ENCODE measurements around the gene ARMC2. TPM values are rescaled to one million over a fixed set of nuclear protein-coding genes. Genes with fewer than 3 reads are reported as not detected.

The ARMC2 gene, protein sequence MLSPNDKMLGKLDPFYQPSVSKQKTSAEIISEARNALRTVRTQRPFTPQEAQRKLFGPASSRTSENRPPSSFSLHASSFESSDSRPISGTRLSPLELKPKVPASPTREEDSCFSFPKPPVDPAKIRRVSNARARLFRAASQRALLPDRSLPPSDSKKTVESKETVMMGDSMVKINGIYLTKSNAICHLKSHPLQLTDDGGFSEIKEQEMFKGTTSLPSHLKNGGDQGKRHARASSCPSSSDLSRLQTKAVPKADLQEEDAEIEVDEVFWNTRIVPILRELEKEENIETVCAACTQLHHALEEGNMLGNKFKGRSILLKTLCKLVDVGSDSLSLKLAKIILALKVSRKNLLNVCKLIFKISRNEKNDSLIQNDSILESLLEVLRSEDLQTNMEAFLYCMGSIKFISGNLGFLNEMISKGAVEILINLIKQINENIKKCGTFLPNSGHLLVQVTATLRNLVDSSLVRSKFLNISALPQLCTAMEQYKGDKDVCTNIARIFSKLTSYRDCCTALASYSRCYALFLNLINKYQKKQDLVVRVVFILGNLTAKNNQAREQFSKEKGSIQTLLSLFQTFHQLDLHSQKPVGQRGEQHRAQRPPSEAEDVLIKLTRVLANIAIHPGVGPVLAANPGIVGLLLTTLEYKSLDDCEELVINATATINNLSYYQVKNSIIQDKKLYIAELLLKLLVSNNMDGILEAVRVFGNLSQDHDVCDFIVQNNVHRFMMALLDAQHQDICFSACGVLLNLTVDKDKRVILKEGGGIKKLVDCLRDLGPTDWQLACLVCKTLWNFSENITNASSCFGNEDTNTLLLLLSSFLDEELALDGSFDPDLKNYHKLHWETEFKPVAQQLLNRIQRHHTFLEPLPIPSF
- total RNA-seq, result 2.4 TPM

DNA sequence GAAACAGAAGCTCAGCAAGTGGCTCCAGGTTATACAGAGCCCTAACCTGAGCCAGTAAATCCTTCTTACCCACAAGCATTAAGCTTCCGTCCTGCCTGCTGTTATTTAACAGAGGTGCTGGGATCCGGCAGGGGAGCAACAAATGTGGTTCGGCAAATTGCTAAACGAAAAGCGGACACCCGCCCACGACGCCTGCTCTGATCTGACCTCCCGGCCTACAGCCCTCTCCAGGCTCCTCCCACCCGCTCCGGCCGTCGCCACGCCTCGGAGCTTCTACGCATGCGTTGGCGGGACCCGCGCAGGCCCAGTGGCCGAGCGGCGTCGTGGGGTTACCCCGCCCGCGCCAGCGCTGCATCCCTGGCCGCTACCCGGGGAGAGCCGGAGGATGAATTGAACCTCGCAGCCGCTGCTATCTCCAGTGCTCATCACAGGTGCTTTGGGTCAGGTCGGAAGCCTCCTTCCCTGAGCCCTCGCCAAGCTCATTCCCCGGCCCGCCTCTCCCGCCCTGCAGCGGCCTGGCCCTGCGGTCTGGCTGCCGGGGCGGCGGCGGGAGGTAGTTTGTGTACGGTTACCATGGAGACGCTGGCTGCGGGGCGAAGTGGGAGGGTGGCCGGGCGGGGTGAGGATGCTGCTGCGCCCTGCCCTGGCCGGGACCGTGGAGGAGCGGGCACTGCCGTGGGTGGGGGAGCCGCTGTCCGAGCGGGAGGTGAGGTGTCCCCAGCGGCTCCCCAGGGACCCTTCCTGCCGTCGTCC, at the start of gene ARMC2:
ARMC2 (plus strand) TSS at position 307 of the 753 bp plus-strand sequence. CDS start 5,846 bp downstream, outside the sequence.
- Histone ChIP-seq H3K4me1 (ENCODE audit: insufficient read depth, low read length) (peaks cover 43% of the 10 kb centered on the region), H3K4me3 (ENCODE audit: low read length) (peak within 1 kb of the TSS; percentile 65), H3K9me3 (ENCODE audit: low read depth, low read length) (no peaks in the 10 kb centered on the region), H3K27me3 (ENCODE audit: insufficient read depth, low read length) (no peaks in the 10 kb centered on the region)

DNA sequence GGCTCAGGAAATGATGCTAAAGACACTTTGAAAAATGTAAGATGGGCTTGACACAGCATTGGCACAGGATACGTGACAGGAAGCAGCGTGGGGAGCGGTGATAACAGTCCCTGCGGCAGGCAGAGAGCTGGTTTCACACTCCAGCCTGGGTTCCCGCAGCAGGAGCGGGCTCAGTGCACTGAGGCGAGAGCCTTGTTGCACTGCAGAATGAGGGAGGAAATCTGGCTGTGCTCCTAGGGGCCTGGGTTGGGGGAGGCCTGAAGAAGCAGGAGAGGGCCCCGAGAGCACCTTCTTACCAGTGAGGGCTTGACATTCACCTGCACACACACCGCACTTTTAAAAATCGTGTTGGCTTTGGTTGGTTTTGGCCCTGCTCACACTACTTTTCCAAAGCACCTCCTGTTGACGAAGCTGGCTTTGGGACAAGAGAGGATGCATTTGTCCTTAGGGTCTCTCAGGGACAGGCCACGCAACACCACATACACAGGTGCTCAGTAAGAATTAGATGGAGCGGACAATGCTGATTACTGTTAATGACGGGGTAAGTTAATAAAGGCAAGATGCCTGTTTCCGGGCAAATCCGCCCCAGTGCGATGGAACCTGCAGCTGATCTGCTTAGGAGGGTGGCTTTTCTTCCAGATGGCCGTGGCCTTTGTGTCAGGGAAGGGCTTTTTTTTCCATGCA, 49.4 kb upstream of the ARMC2 start:
- peaks cover 33% of the 10 kb centered on the region for H3K4me1 ChIP-seq (ENCODE audit: insufficient read depth, low read length)
- no peaks in the 10 kb centered on the region for H3K9me3 ChIP-seq (ENCODE audit: low read depth, low read length)
- no peak overlapping the region for H3K4me3 ChIP-seq (ENCODE audit: low read length)
- no peaks in the 10 kb centered on the region for H3K27me3 ChIP-seq (ENCODE audit: insufficient read depth, low read length)

DNA sequence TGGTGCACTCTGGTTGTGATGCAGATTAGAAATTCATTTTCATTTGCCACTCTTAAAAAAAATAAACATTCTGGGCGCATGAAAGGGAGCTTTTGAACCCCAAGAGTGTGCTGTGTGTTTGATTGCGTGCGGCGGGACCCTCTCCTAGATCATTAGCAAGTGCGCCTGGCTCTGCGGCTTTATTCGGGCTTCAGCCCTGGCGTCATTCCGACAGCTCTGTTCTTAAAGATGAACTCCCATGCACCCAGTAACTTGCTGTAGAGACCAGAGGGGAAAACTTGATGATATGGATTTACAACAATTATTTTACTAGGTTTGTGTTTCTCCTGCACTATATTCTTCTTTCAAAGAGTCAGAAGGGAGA, 48.9 kb upstream of the ARMC2 start:
- Histone ChIP-seq H3K4me1 (ENCODE audit: insufficient read depth, low read length) (peaks cover 33% of the 10 kb centered on the region), H3K27me3 (ENCODE audit: insufficient read depth, low read length) (no peaks in the 10 kb centered on the region), H3K9me3 (ENCODE audit: low read depth, low read length) (no peaks in the 10 kb centered on the region), H3K4me3 (ENCODE audit: low read length) (no peak overlapping the region)

DNA sequence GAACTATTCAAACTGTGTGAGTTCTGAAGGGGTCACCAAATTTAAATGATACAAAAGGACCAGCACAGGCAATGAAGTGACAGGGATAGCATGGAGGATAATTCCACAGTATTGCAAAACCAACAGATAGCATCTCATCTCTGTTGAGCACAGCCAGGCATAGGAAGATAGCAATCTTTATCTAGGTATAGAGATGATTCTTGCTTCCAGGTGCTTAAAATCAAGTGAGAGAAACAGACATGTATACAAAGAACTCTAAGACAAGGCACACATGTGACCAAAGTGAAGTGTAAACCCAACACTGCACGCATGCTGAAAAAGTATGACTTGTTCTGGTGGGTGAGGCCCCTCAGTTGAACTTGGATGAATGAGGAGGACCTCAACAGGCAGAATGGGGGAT, 48.4 kb upstream of the ARMC2 start:
- Histone ChIP-seq H3K9me3 (ENCODE audit: low read depth, low read length) (no peaks in the 10 kb centered on the region), H3K27me3 (ENCODE audit: insufficient read depth, low read length) (no peaks in the 10 kb centered on the region), H3K4me1 (ENCODE audit: insufficient read depth, low read length) (peaks cover 33% of the 10 kb centered on the region), H3K4me3 (ENCODE audit: low read length) (no peak overlapping the region)

DNA sequence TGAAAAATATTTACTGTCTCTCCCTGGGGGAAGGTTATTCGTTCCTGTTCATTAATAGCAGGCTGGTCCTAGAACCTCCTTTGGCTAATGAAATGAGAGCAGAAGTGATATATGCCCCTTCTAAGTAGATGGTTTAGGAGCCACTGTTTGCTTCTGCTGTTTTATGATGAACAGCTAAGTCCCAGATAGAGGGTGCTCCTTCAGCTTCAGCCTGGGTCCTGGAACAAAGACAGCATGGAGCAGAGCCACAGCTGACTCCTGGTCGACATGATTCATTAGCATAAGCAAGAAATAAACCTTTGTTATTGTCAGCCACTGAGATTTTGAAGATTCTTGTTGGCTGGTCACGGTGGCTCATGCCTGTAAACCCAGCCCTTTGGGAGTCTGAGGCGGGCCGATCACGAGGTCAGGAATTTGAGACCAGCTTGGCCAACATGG, 47.8 kb upstream of the ARMC2 start:
- Histone ChIP-seq H3K4me3 (ENCODE audit: low read length) (no peak overlapping the region), H3K27me3 (ENCODE audit: insufficient read depth, low read length) (no peaks in the 10 kb centered on the region), H3K9me3 (ENCODE audit: low read depth, low read length) (no peaks in the 10 kb centered on the region)

DNA sequence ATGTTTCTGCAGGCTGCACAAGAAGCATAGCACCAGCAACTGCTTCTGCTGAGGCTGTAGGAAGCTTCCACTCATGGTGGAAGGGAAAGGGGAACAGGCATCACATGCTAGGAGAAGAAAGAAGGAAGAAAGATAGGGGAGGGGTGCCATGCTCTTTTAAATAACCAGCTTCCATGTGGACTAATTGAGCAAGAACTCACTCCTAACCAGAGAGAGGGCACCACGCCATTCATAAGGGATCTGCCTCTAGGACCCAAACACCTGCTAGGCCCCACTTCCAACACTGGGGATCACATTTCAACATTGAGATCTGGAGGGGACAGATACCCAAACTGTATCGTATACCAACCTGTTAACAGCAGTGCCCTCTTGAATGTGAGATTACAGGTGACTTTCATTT, 46.9 kb upstream of the ARMC2 start:
- Histone ChIP-seq H3K27me3 (ENCODE audit: insufficient read depth, low read length) (no peaks in the 10 kb centered on the region), H3K9me3 (ENCODE audit: low read depth, low read length) (no peaks in the 10 kb centered on the region), H3K4me3 (ENCODE audit: low read length) (no peak overlapping the region), H3K4me1 (ENCODE audit: insufficient read depth, low read length) (peaks cover 44% of the 10 kb centered on the region)

More for the DNA sequence above, 47.8 kb upstream of the ARMC2 start:
- peaks cover 35% of the 10 kb centered on the region for H3K4me1 ChIP-seq (ENCODE audit: insufficient read depth, low read length)

DNA sequence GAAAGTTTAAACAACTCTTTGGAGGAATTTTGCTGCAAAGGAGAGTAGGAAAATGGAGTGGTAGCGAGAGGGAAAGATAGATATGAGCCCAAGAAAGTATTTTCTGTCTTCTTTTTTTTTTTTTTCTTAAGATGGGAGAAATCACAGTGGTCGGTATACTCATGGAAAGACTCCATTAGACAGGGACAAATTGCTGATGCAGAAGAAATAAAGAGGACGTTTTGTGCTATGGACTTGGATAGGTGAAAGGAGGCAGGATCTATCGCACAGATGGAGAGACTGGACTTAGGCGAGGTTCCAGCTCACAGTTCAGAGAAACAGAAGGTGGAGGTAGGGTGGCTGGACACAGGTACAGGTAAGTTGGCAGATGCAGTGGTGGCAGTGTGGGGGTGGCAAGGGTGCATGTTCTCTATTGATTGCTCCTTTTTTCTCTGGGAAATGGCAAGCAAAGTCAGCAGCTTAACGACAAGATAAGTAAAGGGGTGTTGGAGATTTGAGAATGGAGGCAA, 44.2 kb upstream of the ARMC2 start:
- H3K4me1 ChIP-seq (ENCODE audit: insufficient read depth, low read length), result peaks cover 29% of the 10 kb centered on the region
- no peak overlapping the region for H3K4me3 ChIP-seq (ENCODE audit: low read length)
- H3K27me3 ChIP-seq (ENCODE audit: insufficient read depth, low read length), result no peaks in the 10 kb centered on the region
- H3K9me3 ChIP-seq (ENCODE audit: low read depth, low read length), result no peaks in the 10 kb centered on the region

DNA sequence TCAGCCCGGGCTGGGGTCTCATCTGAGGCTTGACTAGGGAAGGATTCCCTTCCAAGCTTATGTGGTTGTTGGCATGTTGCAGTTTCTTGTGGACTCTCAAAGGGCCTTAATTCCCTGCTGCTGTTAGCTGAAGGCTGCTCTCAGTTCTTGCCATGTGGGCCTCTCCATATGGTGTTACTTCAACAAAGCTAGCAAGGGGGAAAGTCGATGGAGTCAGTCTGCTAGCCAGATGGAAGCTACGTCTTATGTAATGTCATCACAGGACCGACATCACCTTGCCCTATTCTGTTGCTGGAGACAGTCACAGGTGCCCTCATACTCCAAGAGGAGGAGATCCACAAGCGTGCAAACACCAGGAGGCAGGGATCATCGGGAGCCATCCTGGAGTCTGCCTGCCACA, 43.3 kb upstream of the ARMC2 start:
- H3K9me3 ChIP-seq (ENCODE audit: low read depth, low read length), result no peaks in the 10 kb centered on the region
- H3K27me3 ChIP-seq (ENCODE audit: insufficient read depth, low read length), result no peaks in the 10 kb centered on the region
- no peak overlapping the region for H3K4me3 ChIP-seq (ENCODE audit: low read length)
- H3K4me1 ChIP-seq (ENCODE audit: insufficient read depth, low read length), result peaks cover 26% of the 10 kb centered on the region

DNA sequence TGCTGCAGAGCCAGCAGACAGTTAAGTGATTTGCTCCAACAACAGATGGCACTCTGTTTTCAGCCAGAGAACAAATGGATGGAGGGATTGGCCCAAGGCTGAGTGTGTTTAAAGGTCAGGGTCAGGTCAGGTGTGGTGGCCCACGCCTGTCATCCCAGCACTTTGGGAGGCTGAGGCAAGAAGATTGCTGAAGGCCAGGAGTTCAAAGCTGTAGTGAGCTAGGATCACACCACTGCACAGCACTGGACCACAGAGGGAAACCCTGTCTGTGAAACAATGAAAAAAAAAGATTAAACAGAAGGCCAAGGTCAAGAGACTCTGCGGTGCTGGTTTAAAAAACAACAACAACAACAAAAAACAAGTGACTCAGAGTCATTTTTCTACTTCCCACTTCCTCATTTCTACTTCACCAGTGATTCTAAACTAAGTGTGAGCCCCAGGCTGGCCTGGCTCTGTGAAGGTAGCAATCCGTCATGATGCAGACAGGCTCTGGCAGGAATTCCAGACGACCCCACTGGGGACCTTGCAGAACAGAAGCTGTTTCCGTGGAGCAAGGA, 42.5 kb upstream of the ARMC2 start:
- H3K4me1 ChIP-seq (ENCODE audit: insufficient read depth, low read length), result peaks cover 25% of the 10 kb centered on the region
- no peaks in the 10 kb centered on the region for H3K27me3 ChIP-seq (ENCODE audit: insufficient read depth, low read length)
- H3K4me3 ChIP-seq (ENCODE audit: low read length), result no peak overlapping the region
- H3K9me3 ChIP-seq (ENCODE audit: low read depth, low read length), result no peaks in the 10 kb centered on the region

DNA sequence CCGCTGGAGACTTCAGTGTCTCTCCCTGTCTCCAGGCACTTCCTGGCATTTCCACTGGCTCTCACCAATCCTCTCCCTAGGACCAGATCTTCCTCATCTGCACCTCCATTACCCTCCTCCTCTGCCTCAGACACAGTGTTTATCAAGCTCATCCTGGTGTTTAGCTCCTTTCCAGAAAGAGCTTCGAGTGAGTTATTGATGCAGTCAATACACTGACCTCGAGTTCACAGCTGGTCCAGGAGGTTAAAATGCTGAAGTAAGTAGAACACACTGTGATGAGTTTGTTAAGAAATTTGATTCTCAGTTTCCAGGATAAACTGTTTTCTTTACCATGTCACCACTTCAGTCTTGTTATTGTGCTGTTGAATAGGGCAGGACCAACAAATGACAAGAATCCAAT, 42.1 kb upstream of the ARMC2 start:
- Histone ChIP-seq H3K27me3 (ENCODE audit: insufficient read depth, low read length) (no peaks in the 10 kb centered on the region), H3K9me3 (ENCODE audit: low read depth, low read length) (no peaks in the 10 kb centered on the region), H3K4me3 (ENCODE audit: low read length) (no peak overlapping the region), H3K4me1 (ENCODE audit: insufficient read depth, low read length) (peaks cover 20% of the 10 kb centered on the region)

DNA sequence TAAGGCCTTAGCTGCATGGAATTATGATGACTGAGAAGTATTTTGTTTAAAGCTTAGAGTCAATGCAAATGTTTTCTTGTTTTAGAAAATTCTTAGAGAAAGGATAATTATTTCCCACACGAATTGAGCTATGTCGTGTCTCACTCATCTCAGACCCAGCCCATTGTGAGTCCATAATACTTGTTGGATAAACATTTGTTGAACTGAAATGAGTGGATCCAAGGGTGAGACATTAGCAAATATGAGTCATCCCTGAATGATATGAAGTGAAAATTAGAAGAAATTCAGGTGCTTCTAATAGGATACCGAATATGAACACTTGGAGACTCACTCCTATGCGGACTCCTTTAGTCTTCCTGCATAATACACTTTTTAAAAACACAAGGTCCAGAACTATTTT, 41.6 kb upstream of the ARMC2 start:
- no peaks in the 10 kb centered on the region for H3K27me3 ChIP-seq (ENCODE audit: insufficient read depth, low read length)
- H3K9me3 ChIP-seq (ENCODE audit: low read depth, low read length), result no peaks in the 10 kb centered on the region
- H3K4me1 ChIP-seq (ENCODE audit: insufficient read depth, low read length), result peaks cover 15% of the 10 kb centered on the region
- no peak overlapping the region for H3K4me3 ChIP-seq (ENCODE audit: low read length)

DNA sequence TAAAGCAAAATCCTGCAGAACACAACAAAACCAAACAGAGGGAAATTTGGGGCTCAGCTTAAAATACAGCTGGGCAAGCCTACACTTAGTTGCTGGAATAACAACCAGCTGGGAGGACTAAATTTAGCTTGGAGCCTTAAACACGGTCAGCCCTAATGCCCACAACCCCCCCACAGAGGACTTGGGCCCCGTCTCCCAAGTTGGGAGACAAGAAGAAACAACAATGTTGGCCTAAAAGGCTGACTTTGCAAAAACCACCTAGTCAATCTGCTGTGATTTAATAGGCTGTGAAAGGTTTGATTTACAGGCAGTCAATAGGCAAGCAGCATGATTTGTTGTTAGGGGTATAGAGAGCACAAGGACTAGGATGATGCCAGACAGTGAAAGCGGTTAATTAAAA, 40.3 kb upstream of the ARMC2 start:
- Histone ChIP-seq H3K4me1 (ENCODE audit: insufficient read depth, low read length) (peaks cover 12% of the 10 kb centered on the region), H3K9me3 (ENCODE audit: low read depth, low read length) (no peaks in the 10 kb centered on the region), H3K27me3 (ENCODE audit: insufficient read depth, low read length) (no peaks in the 10 kb centered on the region), H3K4me3 (ENCODE audit: low read length) (no peak overlapping the region)

DNA sequence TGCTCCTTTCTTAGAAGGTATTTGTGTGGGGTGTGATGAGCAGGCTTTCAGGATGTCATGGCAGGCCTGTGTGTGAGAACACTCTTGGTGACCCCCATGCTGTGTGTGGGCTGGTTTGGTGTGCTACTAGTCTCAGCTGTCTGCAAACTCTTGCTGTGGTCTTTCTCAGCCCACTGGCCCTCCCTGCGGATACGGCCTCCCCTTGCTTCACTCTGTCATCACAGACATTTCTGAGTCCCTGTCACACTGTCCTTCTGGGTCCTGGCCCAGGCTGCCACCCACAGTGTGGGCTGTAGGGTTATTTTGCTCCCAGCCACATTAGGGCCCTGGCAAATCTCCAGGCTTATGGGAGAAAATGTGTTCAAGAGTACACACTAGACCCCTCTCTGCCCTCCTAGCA, 39.0 kb upstream of the ARMC2 start:
- Histone ChIP-seq H3K4me1 (ENCODE audit: insufficient read depth, low read length) (peaks cover 12% of the 10 kb centered on the region), H3K9me3 (ENCODE audit: low read depth, low read length) (no peaks in the 10 kb centered on the region), H3K27me3 (ENCODE audit: insufficient read depth, low read length) (no peaks in the 10 kb centered on the region), H3K4me3 (ENCODE audit: low read length) (no peak overlapping the region)

DNA sequence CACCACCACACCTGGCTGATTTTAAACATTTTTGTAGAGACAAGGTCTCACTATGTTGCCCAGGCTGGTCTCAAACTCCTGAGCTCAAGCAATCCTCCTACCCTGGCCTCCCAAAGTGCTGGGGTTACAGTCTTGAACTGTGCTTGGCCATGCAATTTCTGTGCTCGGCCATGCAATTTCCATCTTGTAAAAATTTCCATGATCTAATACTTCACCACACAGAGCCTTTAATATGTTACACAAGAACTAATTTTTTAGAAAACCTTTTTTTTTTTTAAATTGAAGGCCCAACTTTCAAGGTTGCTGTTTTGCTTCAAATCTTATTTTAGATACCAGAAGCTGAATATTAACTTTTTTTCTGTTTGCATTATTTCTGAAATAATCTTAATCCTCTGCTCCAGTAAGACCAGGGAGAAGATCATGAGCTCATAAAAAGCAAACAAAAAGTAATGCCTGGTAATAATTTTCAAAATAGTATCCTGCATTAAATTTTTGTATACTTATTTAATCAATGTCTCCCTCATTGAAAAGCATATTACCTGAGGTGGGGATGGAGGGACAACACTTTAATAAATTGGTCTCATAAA, 38.1 kb upstream of the ARMC2 start:
- H3K27me3 ChIP-seq (ENCODE audit: insufficient read depth, low read length), result no peaks in the 10 kb centered on the region
- peaks cover 12% of the 10 kb centered on the region for H3K4me1 ChIP-seq (ENCODE audit: insufficient read depth, low read length)
- no peak overlapping the region for H3K4me3 ChIP-seq (ENCODE audit: low read length)
- no peaks in the 10 kb centered on the region for H3K9me3 ChIP-seq (ENCODE audit: low read depth, low read length)

All from mononuclear cell (primary cell).